GM18861 (cell line): Measurements from ENCODE around the gene GBGT1.

ENCODE experiments used
- ATAC-seq: cut with Tn5 transposase; IDR thresholded peaks from one replicate; pipeline ENCODE4 v1.9.1; 2021; ENCODE audit not compliant: unreplicated experiment

GBGT1 gene

DNA sequence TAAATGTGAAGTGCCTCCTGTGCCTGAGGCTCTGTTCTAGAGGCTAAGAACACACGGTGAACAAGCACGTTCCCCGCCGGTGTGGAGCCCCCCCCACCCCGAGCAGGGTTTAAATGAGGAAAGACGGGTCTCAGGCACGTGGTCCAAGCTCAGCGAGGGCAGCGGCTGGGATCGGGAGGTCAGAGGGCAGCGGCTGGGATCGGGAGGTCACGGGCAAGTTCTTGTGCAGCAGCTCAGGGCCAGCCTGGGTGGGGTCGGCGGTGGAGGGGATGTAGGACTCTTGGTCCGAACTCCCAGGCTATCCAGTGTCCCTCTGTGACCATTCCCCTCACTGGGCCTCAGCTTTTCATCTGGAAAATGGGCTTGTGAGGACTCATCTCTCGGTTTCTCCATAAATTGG lies 2.7 kb upstream of the GBGT1 start:
- ATAC-seq = no peak

DNA sequence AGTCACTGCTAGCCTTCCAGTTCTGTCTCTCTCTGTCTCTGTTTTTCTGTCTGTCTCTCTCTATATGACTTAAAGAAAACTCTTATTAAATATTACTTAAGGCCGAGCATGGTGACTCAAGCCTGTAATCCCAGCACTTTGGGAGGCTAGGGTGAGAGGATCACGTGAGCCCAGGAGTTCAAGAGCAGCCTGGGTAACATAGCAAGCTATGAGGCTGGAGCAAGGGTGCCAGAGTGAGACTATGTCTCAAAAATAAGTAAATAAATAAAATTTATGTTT lies 1.7 kb upstream of the GBGT1 start:
- no peak for ATAC-seq

DNA sequence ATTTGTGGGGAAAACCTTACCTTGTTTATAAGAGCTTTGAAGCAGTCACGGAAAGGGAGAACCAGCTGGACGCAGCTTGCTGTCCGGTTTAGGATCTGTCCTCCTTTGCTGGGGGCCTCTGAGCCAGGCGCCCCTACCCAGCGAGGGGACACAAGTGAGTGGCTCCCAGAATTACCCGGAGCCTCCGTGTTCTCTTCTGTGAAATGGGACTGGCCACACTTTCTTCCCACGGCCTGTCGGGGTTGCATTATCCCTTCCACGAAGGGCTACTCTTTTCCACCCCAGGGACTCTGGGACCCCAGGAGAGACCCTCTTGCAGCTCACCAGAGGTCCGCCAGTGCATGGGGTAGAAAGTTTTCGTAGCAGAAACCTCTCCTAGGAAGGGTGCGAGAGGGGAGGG lies 477 bp upstream of the GBGT1 start:
- no peak for ATAC-seq

DNA sequence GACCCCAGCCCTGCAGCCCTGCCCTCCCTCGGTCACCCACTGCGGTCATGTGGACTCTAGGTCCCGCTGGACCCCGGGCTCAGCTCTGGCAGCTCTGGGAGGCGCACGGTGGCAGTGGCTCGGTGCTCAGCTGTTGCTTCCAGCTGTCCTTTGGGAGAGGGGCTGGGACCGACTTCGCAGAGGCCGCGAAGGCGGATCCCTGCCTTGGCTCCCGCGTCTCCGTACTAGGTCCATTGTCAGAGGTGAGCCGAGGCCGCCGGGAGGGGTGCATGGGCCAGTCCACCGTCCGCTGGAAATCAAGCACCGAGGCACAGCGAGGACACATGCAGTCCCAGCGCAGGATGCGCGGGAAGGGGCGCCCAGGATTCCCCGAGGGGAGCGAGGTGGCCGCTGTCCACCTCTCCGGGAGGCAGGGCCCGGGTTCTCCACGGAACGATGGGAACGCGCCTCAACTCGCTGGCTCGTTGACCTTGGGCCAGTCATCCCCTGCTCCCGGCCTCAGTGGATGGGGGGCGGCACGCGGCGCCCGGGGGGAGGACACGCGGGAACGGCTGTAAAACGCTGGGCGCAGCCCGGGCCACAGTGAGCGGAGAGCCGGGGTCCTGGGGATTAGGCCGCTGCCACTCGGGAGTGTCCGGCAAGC lies 732 bp downstream of the GBGT1 start:
- no peak for ATAC-seq

DNA sequence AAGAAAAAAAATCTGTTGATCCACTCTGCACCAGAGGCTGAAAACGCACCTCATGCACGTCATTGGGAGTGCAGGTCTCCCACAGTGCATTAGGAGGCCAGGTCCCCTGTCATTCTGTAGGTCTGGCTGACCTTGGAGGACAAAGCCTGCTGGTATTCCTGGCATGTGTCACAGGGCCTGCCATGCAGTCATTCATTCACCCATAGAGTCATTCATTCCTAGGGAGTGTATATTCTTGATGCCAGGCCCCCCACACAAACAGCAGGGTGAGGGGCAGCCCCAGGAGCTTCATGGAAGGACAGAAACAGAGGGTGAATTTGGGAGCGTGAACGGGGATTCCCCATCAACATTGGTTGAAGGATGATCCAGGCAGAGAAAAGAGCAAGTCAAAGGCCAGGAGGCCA lies 2.2 kb downstream of the GBGT1 start:
- no peak for ATAC-seq

DNA sequence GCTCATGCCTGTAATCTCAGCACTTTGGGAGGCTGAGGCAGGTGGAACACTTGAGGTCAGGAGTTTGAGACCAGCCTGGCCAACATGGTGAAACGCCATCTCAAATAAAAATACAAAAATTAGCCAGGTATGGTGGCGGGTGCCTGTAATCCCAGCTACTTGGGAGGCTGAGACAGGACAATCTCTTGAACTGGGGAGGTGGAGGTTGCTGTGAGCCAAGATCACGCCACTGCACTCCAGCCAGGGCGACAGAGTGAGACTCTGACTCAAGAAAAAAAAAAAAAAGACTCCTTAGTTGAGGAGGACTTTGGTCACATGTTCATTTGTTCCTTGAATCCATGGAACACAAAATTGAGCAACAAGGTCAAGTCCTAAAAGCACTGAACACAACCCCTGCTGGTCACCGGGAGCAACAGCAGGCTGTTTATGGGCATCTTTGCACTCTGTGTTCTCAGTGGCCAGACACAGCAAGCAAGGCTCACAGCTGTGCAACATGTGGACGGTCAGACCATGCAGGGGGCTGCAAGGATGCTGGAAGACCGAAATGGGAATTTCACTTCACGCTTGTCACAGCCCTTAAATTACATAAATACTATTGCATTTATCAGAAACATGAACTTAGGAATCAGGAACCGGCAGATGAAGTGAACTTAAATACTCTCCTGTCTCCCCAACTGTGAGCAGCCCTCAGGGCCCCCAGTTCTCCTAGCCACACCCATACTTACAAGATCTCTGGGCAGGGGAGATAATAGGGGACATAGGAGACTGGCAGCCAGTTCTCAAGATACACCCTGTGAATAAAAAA lies 2.8 kb downstream of the GBGT1 start:
- ATAC-seq = no peak

DNA sequence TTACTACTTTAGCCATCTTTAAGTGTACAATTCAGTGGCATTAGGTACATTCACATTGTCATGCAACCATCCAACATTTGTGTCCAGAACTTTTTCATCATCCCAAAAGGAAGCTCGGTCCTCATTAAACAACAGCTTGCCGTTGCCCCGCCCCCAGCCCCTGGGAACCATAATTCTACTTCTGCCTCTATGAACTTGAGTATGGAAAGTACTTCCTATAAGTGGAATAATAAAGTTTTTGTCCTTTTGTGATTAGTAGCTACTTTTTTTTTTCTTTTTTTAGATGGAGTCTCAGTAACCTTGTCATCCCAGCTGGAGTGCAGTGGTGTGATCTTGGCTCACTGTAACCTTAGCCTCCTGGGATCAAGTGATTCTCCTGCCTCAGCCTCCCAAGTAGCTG lies 5.0 kb downstream of the GBGT1 start:
- ATAC-seq = no peak

DNA sequence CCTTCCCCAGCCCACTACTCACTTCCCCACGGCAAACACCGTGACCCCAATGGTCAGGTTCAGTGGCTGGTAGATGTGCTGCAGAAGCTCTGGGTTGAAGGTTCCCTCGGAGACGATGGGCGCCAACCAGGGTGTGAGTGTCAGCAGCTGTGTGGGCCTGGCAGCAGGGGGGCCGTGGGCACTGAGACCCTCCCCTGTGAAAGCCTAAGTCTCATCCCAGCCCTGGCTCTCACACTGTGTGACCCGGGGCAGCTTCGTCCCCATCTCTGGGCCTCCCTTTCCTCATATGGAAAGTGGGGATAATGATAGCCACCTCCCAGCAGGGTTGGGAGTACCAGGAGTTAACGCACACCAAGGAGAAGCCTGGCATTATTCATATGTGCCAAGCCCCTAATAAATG lies 8.6 kb downstream of the GBGT1 start:
- no peak for ATAC-seq

DNA sequence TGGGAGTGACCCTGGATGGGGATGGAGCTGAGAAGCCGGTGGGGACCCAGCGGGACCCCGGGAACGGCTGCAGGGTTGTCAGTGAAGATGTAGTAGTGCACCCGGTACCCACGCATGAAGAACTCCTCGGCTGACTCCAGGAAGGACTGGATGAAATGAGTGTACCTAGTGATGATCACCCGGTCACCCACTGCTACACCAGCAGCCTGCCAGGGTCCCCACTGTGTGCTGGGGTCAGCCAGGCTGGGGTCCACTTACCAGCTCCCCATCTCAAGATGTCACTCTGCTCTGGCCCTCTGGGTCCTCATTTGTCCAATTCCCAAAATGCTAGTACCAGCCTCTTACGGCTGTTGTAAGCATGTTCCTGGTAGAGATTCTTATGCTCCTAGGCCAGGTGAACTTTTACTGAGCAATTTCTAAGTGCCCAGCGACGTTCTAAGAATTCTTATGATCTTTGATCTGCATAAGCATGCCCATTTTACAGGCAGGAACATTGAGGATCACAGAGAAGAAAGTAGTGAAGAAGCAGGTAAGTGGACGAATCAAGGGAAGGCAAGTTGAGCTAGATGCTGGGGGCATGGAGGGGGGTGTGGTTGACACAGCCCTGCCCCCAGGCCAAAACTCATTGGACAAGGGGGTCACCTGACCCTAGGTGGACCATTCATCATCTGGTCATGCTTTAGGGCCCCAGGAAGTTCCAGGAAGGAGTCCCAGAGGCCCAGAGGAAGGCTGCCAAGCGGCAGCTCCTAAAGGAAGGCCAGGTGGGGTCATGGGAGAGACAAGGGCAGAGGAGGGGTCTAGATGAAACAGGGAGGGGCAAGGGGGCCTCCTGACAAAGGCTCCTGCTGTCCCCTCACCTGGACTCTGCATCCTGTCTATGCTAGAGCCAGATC lies 9.4 kb downstream of the GBGT1 start:
- ATAC-seq = no peak

DNA sequence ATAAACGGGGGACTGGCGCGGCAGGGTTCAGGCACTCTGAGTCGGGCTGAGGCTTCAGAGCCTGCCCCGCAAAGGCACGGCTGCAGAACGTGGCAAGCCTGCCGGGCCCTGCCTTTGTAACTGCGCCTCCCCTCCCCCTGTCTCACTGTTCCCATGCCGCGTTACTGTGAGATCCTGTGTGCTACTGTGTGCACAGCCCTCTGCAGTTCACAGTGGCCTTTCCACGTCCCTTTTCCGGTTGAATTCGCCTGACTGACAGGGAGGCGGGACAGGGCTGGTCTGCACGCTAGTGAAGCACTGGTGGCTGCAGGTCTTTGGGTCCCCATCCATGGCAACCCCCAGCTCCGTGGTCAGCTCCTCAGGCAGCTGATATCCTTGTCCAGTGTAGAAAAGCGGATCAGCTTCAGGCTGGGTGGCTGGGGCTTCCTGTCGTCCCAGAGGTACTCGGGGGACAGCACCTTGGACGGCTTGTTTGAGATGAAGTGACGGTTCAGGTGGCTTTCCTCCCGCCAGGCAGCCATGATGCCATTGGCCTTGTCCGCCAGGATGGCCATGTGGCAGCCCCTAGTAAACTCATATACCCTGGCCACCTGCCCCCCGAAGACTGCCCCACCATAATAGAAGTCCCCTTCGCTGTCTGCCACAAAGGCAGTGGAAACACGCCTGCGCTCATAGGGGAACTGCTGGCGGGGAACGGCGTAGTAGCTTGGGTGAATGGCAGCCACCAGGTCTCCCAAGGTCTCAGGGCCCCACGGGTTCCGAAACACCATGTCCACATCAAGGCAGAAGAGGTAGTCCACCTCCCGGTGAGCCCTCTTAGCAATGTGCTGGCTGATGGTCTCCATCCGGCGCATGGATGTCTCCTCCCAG lies 10.3 kb downstream of the GBGT1 start:
- no peak for ATAC-seq

DNA sequence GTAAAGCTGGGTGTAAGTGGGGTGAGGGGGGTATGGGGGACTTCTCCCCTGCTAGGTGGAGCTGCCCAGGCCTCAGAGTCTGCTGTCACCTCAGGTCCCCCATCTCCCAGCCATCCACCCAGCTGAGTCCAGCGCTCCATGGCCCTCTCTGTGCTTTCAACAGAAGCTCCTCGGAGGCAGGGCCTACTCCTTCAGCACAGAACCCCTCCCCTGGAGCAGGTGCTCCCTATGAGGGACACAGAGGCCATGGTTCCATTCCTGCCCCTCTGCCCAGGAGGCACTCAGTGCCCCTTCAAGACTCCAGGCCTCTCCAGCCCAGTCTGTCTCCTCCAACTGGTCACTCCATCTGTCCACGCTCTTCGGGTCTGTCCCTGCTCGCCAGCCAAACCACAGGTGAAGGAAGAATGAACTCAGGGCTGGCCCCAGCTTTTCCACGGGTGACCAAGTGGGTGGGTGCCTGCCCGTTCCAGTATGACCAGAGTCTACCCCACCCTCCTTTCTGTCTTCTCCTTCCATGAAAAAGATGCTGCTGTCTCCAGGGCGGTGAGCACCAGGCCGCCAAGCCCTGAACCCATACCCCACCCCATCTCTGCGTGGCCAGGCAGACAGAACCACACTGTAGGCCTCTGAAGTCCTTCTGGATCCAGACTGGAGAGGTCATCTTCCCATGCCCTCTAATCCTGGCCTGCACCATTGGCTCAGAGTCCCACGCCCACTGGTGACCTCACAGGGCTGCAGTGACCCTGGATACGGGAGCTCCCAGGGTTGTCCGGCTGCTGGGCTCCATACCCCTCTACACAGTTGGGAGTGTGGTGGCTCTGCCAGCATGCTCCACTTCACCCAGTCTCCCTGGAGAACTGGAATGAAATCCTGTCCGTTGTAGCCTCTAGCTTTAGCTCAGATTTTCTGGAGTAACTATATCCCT lies 11.9 kb downstream of the GBGT1 start:
- ATAC-seq = no peak

DNA sequence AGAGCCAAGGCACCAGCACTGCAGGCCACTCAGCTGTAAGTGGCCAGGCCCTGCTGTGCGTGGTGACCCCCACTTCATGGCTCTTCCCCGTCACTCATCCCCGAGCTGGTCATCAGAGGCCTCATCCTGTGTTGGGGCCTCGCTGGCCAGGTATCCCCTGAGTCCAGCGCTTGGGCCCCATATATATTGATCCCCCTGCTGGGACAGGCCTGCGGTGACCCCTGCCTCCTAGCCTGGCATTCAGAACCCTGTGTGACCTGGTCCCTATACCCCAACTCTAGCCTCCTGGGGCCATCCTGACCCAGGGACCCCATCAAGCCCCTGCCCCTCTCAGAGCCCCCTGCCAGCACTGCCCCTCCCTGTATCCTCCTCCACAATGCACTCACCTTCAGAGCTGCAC lies 12.7 kb downstream of the GBGT1 start:
- ATAC-seq = no peak

DNA sequence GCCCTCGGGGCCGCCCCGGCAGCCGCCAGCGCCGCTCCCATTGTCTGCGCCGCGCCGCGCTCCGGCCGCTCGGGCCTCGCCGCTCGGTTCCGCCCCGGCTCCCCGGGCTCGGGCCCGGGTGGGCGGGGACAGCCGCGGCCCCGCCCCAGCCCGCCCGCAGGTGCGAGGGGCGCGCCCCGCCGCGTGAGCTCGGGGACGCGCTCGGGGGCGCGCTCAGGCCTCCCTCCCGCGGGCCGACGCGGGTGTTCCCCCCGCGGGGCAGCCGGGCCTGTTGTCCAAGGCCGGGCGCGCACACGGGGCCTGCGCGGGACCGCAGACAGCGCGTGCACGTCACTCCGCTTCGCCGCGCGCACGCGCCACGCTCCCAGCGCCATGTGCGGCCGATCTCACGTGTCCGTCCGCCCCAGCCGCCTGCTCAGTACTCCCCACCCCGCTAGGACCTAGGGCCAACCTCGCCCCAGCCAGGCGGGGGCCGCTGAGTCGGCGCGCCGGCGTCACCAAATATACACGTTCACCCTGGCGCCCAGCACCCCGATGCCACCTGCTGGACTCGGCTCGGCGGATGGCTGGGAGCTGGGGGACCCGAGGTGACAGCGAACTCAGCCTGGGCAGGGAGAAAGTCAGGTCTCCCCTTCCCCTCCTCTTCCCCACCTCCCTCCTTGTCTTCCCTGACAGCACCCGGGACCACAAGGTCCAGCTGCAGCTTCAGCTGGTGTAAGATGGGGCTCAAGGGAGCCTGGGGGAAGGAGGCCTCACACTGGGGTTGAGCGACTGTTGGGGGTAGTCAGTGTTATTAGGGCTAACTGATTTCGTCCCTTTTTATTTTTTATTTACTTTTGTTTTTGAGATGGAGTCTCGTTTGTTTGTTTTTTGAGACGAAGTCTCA lies 14.3 kb downstream of the GBGT1 start:
- peak; percentile 60 for ATAC-seq

DNA sequence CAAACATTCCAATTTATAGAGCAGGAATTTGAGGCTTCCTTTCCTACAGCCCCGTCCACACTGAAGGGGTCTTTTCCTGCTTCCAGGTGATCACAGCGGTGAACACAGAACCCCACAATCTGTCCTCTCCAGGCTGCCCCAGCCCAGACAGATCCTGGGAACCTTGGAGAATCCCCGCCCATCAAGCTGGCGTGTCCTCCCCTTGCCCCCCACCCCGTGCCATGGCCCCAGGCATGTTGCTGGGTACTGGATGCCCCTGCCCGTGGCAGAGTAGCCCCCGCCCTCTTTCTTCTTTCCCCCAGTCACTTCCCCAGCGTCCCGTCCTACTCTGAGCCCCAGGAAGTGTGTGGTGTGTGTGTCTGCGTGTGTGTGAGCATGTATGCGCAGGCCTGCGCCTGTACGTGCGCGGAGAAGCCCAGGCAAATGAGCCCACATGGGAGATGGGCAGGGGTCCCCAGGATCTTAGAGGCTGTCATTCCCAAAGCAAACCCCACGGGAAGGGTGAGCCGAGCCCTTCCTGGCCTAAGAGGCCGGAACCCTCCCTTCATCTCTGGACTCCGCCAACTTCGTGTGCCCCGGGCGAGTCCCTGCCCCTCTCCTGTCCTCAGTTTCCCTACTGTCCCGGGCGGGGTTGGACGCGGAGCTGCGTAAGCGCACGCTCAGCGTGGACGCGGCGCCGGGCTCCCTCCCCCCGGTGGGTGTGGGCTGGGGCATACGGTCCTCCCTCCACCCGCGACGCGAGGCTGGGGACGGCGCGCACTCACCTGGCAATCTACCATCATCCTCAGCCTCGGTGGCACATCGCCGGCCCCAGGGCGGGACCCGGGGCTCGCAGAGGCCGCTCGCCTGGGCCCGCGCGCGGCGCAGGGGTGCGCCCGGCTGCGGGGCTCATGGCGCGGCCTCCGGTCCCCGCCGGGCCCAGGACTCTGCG lies 15.2 kb downstream of the GBGT1 start:
- peak; percentile 15 for ATAC-seq

DNA sequence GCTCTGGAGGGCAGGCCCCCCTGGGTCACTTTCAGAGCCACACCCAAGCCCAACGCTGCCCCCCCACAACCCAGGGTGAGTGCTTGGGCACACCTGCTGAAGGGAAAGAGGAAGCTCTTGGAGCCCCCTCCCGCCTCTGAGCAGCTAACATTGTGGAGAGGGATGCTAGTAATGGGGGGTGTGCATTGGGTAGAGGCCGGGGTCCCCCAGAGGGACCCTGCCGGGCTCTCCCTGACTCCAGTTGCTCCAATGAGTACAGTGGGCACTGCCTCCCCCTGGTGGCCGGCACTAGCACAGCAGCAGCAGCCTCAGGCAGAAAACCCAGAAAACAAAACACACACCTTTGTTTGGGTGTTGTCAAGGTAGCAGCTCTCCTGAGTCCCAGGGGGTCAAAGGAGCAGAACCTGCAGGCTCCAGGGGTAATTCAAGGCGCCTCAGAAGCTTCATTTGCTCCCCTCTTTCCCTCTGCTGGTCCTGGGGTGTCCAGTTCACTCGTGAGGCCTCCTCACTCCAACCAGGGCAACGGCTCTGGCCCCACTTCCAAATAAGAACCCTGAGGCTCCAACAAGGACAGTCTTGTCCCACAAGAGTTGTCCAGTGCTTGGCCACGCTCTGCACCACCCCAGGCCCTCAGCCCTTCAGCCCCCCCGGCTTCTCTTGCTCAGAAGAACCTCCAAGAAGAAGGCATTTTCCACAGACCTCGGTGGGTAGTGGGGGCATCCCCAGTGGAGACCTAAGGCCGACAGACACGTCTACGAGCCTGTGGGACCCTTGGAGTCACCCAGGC lies 16.1 kb downstream of the GBGT1 start:
- ATAC-seq = no peak

DNA sequence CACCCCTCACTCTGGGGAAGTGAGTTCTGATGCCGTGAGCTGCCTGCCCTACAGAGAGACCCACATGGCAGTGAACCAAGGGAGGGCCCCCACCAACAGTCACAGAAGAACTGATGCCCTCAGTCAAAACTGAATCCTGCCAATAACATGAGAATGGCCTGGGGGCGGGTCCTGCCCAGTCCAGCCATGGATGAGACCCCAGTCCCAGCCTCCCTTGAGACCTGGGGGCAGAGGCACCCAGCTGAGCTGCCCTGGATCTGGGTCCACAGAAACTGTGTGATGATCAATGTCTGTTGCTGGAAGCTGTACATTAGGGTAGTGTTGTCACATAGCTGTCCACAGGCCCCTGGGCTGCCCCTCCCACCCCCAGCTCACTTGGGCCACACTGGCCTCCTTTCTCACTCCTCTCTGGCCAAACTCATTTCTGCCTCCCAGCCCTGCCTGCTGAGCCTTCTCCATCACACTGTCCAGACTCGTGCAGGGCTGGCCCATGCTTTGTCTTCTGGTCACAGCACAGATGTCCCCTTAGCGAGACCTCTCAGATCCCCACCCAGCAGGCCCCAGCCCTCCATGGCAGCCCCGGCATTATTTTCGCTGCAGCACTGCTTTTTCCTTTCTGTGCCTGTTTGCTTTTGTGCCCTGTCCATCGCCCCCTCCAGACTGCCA lies 16.8 kb downstream of the GBGT1 start:
- no peak for ATAC-seq
